ENCODE data around the gene SMAD5. TPM values are rescaled to one million over a fixed set of nuclear protein-coding genes. Genes with fewer than 3 reads are reported as not detected.

Gene SMAD5
- total RNA-seq, 1 donor: 88.7 TPM

DNA sequence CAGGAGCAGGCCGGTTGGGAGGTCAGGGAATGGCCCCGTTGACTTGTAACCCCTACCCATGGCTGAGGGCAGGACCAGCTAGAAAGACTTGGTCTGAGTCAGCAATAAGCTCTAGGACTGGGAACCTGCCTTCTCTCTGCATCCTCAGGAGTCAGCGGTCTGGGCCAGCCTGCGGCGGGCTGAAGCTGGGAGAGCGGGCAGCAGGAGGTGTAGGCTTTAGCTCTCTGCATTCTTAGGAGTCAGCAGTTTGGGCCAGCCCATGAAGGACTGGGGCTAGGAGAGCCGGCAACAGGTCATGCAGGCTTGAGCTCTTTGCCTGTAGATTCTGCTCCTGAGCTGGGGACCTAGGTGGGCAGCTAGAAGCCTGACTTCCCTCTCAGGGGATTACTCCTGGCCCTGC lies 66.8 kb downstream of the SMAD5 start:
- no peak overlapping the region for H3K4me3 ChIP-seq (ENCODE audit: low read depth, low read length)
- TF ChIP-seq, protein P1, sequence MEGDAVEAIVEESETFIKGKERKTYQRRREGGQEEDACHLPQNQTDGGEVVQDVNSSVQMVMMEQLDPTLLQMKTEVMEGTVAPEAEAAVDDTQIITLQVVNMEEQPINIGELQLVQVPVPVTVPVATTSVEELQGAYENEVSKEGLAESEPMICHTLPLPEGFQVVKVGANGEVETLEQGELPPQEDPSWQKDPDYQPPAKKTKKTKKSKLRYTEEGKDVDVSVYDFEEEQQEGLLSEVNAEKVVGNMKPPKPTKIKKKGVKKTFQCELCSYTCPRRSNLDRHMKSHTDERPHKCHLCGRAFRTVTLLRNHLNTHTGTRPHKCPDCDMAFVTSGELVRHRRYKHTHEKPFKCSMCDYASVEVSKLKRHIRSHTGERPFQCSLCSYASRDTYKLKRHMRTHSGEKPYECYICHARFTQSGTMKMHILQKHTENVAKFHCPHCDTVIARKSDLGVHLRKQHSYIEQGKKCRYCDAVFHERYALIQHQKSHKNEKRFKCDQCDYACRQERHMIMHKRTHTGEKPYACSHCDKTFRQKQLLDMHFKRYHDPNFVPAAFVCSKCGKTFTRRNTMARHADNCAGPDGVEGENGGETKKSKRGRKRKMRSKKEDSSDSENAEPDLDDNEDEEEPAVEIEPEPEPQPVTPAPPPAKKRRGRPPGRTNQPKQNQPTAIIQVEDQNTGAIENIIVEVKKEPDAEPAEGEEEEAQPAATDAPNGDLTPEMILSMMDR (IDR thresholded peaks at IDR 0.05; ENCODE audit: insufficient read depth, low read length): no peak
- DNase-seq (ENCODE audit: low read depth): no peak

DNA sequence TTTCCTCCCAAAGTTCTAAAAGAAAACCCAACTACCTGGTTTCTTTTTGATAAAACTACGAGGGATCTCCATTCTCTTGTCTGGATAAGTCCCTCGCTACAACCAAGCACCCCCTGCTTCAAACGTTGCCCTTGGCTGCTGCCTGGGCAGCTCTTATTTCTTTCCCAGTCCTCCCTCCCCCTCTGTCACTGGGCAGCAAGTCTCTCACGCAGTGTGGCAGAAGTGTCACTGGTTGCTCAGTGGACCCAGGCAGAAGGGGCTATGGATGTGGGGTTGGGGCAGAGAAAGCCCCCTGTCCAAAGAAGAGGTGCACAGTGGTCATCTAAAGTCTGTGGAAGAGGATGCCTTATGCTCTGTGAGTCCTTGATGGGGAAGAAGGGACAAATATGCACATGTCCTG lies 67.5 kb downstream of the SMAD5 start:
- TF ChIP-seq, protein P1 (IDR thresholded peaks at IDR 0.05; ENCODE audit: insufficient read depth, low read length): no peak
- H3K4me3 ChIP-seq (ENCODE audit: low read depth, low read length): no peak overlapping the region
- DNase-seq (ENCODE audit: low read depth): no peak

DNA sequence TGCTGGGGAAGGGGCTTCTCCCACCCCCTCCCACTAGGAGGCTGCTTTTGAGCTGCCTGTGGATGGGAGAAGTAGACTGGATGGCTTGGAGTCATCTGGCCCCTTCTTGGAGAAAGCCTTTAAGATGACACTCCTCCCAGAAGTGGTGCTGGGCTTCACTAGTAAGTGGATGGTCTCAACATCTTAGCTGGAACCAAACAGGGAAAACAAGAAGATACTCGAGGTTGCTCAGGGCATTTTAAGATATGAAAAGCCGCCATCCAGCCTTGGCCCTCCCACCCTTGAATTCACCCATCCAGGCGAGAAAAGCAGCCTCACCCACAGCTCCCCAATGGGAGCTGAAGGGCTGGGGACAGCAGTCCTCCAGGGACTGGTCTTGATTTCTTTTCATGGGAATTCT lies 68.1 kb downstream of the SMAD5 start:
- TF ChIP-seq, protein P1 (IDR thresholded peaks at IDR 0.05; ENCODE audit: insufficient read depth, low read length): no peak
- H3K4me3 ChIP-seq (ENCODE audit: low read depth, low read length): no peak overlapping the region
- DNase-seq (ENCODE audit: low read depth): no peak

DNA sequence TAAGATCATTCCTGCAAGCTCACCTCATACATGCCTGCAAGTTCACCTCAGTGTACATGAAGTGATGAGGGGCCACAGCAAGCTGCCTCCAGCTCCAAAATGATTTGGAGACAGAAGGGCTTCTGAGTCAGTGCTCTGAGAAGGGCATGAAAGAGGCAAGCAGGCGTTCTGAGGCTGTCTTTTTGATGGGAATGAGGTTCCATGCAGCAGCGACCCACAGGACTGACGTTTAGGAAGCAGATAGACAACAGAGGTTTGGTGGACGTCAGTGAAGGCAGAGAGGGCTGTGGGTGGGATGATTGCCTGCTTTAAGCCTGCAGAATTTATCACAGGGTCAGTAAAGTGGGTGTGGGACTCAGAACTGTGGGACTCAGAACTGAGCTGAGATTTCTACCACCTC lies 69.2 kb downstream of the SMAD5 start:
- TF ChIP-seq, protein P1 (IDR thresholded peaks at IDR 0.05; ENCODE audit: insufficient read depth, low read length): no peak
- DNase-seq (ENCODE audit: low read depth): no peak
- no peak overlapping the region for H3K4me3 ChIP-seq (ENCODE audit: low read depth, low read length)

DNA sequence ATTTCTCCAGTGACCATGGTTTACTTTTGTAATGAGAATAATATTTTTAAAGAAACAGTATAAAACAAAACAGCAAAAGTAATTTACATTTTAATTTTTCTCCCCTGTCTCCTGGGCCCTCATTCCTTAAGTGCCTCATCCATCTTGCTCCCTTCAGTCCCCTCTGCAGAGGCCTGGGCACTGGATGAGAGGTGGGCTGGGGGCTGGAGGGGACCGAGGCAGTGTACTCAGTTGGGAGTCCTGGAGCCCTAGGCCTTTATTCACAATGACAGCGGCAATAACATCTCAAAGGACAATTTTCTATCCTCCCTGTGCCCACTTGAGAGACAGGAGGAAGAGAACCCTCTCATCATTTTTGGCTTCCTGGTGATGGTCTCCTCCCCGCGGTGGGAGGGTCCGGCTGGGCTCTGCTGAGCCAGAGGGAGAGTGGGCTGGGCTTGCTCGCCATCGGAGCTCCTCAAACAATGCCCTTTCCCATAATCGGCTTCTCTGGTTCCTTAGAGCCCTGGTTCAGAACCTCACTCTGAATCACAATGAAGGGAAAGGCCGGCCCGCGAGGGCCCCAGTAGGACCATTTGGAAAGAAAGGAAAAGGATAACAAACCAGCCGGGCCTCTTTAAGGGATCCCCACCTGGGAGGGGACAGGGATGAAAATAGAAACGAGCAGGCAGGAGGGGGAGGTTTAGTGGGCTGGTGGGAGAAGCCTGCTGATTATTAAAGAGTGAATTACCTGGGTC lies 70.0 kb downstream of the SMAD5 start:
- TF ChIP-seq, protein P1 (IDR thresholded peaks at IDR 0.05; ENCODE audit: insufficient read depth, low read length): no peak
- DNase-seq (ENCODE audit: low read depth): no peak
- H3K4me3 ChIP-seq (ENCODE audit: low read depth, low read length): no peak overlapping the region

DNA sequence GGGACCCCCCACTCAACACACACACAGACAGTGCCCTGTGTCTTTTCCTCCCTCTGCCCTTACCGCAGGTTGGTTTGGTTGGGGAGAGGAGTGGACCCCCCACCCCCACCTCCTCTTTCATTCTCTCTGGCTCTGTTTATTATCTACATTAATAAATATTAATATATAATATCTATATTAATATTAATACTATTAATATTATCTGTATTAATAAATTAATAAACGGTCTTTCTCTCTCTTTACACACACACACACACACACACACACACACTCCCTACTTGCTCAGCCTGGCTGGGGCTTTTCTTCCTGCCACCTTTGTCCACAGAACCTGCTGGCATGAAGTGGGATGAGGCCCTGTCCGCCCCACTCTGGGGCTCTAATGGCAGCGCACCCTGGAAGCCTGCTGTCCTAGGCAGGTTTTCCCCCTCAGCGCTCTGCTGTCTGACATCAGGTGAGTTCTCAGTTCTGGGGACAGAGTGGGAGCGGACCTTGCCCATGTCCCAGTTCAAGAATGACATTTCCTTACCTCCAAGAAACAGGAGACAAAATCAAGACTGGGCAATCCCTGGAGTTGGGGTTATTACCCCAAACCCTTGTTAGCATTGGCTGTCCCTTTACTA lies 70.8 kb downstream of the SMAD5 start:
- TF ChIP-seq, protein P1 (IDR thresholded peaks at IDR 0.05; ENCODE audit: insufficient read depth, low read length): no peak
- H3K4me3 ChIP-seq (ENCODE audit: low read depth, low read length): no peak overlapping the region
- DNase-seq (ENCODE audit: low read depth): no peak

Measured in fibroblast of the aortic adventitia (primary cell).